HEK293 (cell line): ENCODE measurements around the gene TYMS.

Experiments
- CTCF ChIA-PET: fragments of 350-600 bp; formaldehyde crosslinking; extraction: SDS; loops from one replicate; lab custom pipeline; 2021; ENCODE audit warnings: antibody characterized with exemption; lab: Yijun Ruan, JAX
- POLR2A ChIA-PET: fragments of 300-600 bp; formaldehyde crosslinking; extraction: SDS; loops from one replicate; lab custom pipeline; 2020; ENCODE audit warnings: antibody characterized with exemption, inconsistent platforms; lab: Yijun Ruan, JAX
- H3K27ac ChIP-seq: fragments of 200-500 bp; sonication (Bioruptor generic); 2 replicates; pipeline ENCODE4 v1.5.1; 2014; ENCODE audit warnings: low read depth, low read length, control low read depth, inconsistent platforms; ENCODE audit errors: extremely low read depth
- H3K36me3 ChIP-seq, 2 experiments: fragments of 200-500 bp in 1 of 2; sonication (Bioruptor generic) in 1 of 2; 1 replicate in 1 of 2; 2 replicates in 1 of 2; pipeline ENCODE4 v1.5.1; 2014 to 2017; ENCODE audit warnings: inconsistent platforms in 2 of 2, low read length in 2 of 2; ENCODE audit not compliant: control insufficient read depth in 2 of 2, insufficient read depth in 1 of 2
- H3K4me1 ChIP-seq: fragments of 200-500 bp; sonication (Bioruptor generic); 2 replicates; pipeline ENCODE4 v1.5.1; 2014; ENCODE audit warnings: mild to moderate bottlenecking, low read length, inconsistent platforms; ENCODE audit not compliant: control insufficient read depth, insufficient read depth
- H3K4me3 ChIP-seq: 2 replicates; pipeline ENCODE4 v1.5.1; 2011; ENCODE audit warnings: low read depth, mild to moderate bottlenecking, control low read depth, low read length, moderate library complexity
- H3K9me3 ChIP-seq: fragments of 200-500 bp; sonication (Bioruptor generic); 2 replicates; pipeline ENCODE4 v1.5.1; 2014; ENCODE audit warnings: low read depth, low read length, inconsistent platforms; ENCODE audit not compliant: control insufficient read depth, insufficient read depth
- BCL11A ChIP-seq: fragments of 450-650 bp; formaldehyde crosslinking; IDR thresholded peaks from 2 replicates; pipeline ENCODE4 v1.5.1; 2016; ENCODE audit warnings: low read depth, missing biosample characterization, missing genetic modification characterization
- FEZF1 ChIP-seq: fragments of 450-650 bp; formaldehyde crosslinking; IDR thresholded peaks from 2 replicates; pipeline ENCODE4 v1.5.1; 2016; ENCODE audit warnings: missing biosample characterization, missing genetic modification characterization
- KLF7 ChIP-seq: fragments of 450-650 bp; formaldehyde crosslinking; IDR thresholded peaks from 2 replicates; pipeline ENCODE4 v1.5.1; 2016; ENCODE audit warnings: missing biosample characterization, missing genetic modification characterization, borderline replicate concordance
- PRDM1 ChIP-seq: fragments of 450-650 bp; formaldehyde crosslinking; IDR thresholded peaks from 2 replicates; pipeline ENCODE4; 2016; ENCODE audit warnings: missing biosample characterization, missing genetic modification characterization
- SP3 ChIP-seq: fragments of 450-650 bp; formaldehyde crosslinking; IDR thresholded peaks from 2 replicates; pipeline ENCODE4 v1.5.1; 2016; ENCODE audit warnings: missing biosample characterization, missing genetic modification characterization
- ZFP41 ChIP-seq: fragments of 450-650 bp; formaldehyde crosslinking; IDR thresholded peaks from 2 replicates; pipeline ENCODE4 v1.5.1; 2016; ENCODE audit warnings: missing biosample characterization, missing genetic modification characterization, borderline replicate concordance
- ZNF10 ChIP-seq: fragments of 450-650 bp; formaldehyde crosslinking; IDR thresholded peaks from 2 replicates; pipeline ENCODE4 v1.5.1; 2017; ENCODE audit warnings: missing biosample characterization, missing genetic modification characterization
- ZNF16 ChIP-seq: fragments of 450-650 bp; formaldehyde crosslinking; IDR thresholded peaks from 2 replicates; pipeline ENCODE4 v1.5.1; 2016; ENCODE audit warnings: low read depth, missing biosample characterization, missing genetic modification characterization
- ZNF2 ChIP-seq: fragments of 450-650 bp; formaldehyde crosslinking; IDR thresholded peaks from 2 replicates; pipeline ENCODE4 v1.5.1; 2016; ENCODE audit warnings: missing biosample characterization, missing genetic modification characterization
- ZNF221 ChIP-seq: fragments of 450-650 bp; formaldehyde crosslinking; IDR thresholded peaks from 2 replicates; pipeline ENCODE4 v1.5.1; 2017; ENCODE audit warnings: missing biosample characterization, missing genetic modification characterization, borderline replicate concordance
- ZNF223 ChIP-seq: fragments of 450-650 bp; formaldehyde crosslinking; IDR thresholded peaks from 2 replicates; pipeline ENCODE4 v1.5.1; 2016; ENCODE audit warnings: missing biosample characterization, missing genetic modification characterization
- ZNF335 ChIP-seq: fragments of 450-650 bp; formaldehyde crosslinking; conservative IDR thresholded peaks from 2 replicates; pipeline ENCODE4 v1.5.1; 2016; ENCODE audit warnings: missing biosample characterization, missing genetic modification characterization
- ZNF354C ChIP-seq: fragments of 450-650 bp; formaldehyde crosslinking; IDR thresholded peaks from 2 replicates; pipeline ENCODE4 v1.5.1; 2016; ENCODE audit warnings: missing biosample characterization, missing genetic modification characterization, low read depth, borderline replicate concordance
- ZNF416 ChIP-seq: fragments of 450-650 bp; formaldehyde crosslinking; IDR thresholded peaks from 2 replicates; pipeline ENCODE4 v1.5.1; 2016; ENCODE audit warnings: missing biosample characterization, missing genetic modification characterization
- ZNF423 ChIP-seq: fragments of 450-650 bp; formaldehyde crosslinking; IDR thresholded peaks from 2 replicates; pipeline ENCODE4 v1.5.1; 2016; ENCODE audit warnings: missing biosample characterization, missing genetic modification characterization
- ZNF473 ChIP-seq: fragments of 450-650 bp; formaldehyde crosslinking; IDR thresholded peaks from 2 replicates; pipeline ENCODE4 v1.5.1; 2017; ENCODE audit warnings: missing biosample characterization, missing genetic modification characterization
- ZNF529 ChIP-seq: fragments of 450-650 bp; formaldehyde crosslinking; IDR thresholded peaks from 2 replicates; pipeline ENCODE4 v1.5.1; 2017; ENCODE audit warnings: missing genetic modification characterization, missing biosample characterization; ENCODE audit not compliant: insufficient replicate concordance
- ZNF639 ChIP-seq: fragments of 450-650 bp; formaldehyde crosslinking; IDR thresholded peaks from 2 replicates; pipeline ENCODE4 v1.5.1; 2016; ENCODE audit warnings: missing biosample characterization, missing genetic modification characterization
- ZNF768 ChIP-seq: fragments of 450-650 bp; formaldehyde crosslinking; IDR thresholded peaks from 2 replicates; pipeline ENCODE4 v1.5.1; 2018; ENCODE audit warnings: missing biosample characterization, mild to moderate bottlenecking, missing genetic modification characterization
- ZNF785 ChIP-seq: fragments of 450-650 bp; formaldehyde crosslinking; IDR thresholded peaks from 2 replicates; pipeline ENCODE4 v1.5.1; 2016; ENCODE audit warnings: missing biosample characterization, missing genetic modification characterization
- TF ChIP-seq, protein P1 (sequence below): fragments of 450-650 bp; formaldehyde crosslinking; IDR thresholded peaks from 2 replicates; pipeline ENCODE4 v1.5.1; 2016; ENCODE audit warnings: missing biosample characterization, missing genetic modification characterization
- TF ChIP-seq, protein P2 (sequence below): fragments of 450-650 bp; formaldehyde crosslinking; IDR thresholded peaks from 2 replicates; pipeline ENCODE4 v1.5.1; 2017; ENCODE audit warnings: missing biosample characterization, missing genetic modification characterization
- TF ChIP-seq, protein P3 (sequence below): fragments of 450-650 bp; formaldehyde crosslinking; IDR thresholded peaks from 2 replicates; pipeline ENCODE4 v1.5.1; 2016; ENCODE audit warnings: missing biosample characterization, missing genetic modification characterization, low read depth
- TF ChIP-seq, protein P4 (sequence below): fragments of 450-650 bp; formaldehyde crosslinking; IDR thresholded peaks from 2 replicates; pipeline ENCODE4 v1.5.1; 2016; ENCODE audit warnings: missing biosample characterization, missing genetic modification characterization, low read depth
- TF ChIP-seq, protein P5 (sequence below): fragments of 450-650 bp; formaldehyde crosslinking; IDR thresholded peaks from 2 replicates; pipeline ENCODE4 v1.5.1; 2016; ENCODE audit warnings: missing biosample characterization, missing genetic modification characterization

TYMS gene

GRCh38 chr18:703213-703967 lies 45.9 kb downstream of the TYMS start (continued):
- TF ChIP-seq ZNF335 (tag by site-specific recombination) (0 out of 2 replicates have a peak, but pooled peaks have one; percentile 21), ZNF354C (tag by site-specific recombination) (no peak), ZNF2 (tag by site-specific recombination) (no peak), KLF7 (tag by site-specific recombination) (no peak), ZNF221 (no peak), PRDM1 (tag by site-specific recombination) (peak; percentile 56; the same call in 1 of the 2 replicates), ZNF473 (tag by site-specific recombination) (no peak), SP3 (tag by site-specific recombination) (peak; percentile 37; the same call in 1 of the 2 replicates), ZNF223 (tag by site-specific recombination) (no peak), ZNF785 (tag by site-specific recombination) (no peak), ZNF529 (tag by site-specific recombination) (no peak), FEZF1 (peak; percentile 72), ZFP41 (tag by site-specific recombination) (no peak), BCL11A (tag by site-specific recombination) (no peak), ZNF10 (tag by site-specific recombination) (no peak)
- TF ChIP-seq, protein P1, sequence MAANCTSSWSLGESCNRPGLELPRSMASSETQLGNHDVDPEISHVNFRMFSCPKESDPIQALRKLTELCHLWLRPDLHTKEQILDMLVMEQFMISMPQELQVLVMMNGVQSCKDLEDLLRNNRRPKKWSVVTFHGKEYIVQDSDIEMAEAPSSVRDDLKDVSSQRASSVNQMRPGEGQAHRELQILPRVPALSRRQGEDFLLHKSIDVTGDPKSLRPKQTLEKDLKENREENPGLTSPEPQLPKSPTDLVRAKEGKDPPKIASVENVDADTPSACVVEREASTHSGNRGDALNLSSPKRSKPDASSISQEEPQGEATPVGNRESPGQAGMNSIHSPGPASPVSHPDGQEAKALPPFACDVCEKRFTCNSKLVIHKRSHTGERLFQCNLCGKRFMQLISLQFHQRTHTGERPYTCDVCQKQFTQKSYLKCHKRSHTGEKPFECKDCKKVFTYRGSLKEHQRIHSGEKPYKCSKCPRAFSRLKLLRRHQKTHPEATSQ, result no peak
- TF ChIP-seq, protein P2, sequence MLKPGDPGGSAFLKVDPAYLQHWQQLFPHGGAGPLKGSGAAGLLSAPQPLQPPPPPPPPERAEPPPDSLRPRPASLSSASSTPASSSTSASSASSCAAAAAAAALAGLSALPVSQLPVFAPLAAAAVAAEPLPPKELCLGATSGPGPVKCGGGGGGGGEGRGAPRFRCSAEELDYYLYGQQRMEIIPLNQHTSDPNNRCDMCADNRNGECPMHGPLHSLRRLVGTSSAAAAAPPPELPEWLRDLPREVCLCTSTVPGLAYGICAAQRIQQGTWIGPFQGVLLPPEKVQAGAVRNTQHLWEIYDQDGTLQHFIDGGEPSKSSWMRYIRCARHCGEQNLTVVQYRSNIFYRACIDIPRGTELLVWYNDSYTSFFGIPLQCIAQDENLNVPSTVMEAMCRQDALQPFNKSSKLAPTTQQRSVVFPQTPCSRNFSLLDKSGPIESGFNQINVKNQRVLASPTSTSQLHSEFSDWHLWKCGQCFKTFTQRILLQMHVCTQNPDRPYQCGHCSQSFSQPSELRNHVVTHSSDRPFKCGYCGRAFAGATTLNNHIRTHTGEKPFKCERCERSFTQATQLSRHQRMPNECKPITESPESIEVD (tag by site-specific recombination), result peak; percentile 50

GRCh38 chr18:706405-706804 lies 49.0 kb downstream of the TYMS start:
- CTCF ChIA-PET, result interaction anchor here (0.6 kb wide), 2 partner anchors 76 to 84 kb away, joined by 3 read pairs; no protein-coding TSS in a partner anchor
- Histone ChIP-seq H3K9me3 (no peaks in the 10 kb centered on the region), H3K4me1 (peaks cover 19% of the 10 kb centered on the region), H3K4me3 (no peak overlapping the region), H3K27ac (no peak overlapping the region), H3K36me3 (peaks cover 4 to 12% of the 10 kb centered on the region in 2 experiments)
- TF ChIP-seq PRDM1 (tag by site-specific recombination), result no peak
- TF ChIP-seq, protein P3, sequence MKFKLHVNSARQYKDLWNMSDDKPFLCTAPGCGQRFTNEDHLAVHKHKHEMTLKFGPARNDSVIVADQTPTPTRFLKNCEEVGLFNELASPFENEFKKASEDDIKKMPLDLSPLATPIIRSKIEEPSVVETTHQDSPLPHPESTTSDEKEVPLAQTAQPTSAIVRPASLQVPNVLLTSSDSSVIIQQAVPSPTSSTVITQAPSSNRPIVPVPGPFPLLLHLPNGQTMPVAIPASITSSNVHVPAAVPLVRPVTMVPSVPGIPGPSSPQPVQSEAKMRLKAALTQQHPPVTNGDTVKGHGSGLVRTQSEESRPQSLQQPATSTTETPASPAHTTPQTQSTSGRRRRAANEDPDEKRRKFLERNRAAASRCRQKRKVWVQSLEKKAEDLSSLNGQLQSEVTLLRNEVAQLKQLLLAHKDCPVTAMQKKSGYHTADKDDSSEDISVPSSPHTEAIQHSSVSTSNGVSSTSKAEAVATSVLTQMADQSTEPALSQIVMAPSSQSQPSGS, result no peak
- TF ChIP-seq, protein P4, sequence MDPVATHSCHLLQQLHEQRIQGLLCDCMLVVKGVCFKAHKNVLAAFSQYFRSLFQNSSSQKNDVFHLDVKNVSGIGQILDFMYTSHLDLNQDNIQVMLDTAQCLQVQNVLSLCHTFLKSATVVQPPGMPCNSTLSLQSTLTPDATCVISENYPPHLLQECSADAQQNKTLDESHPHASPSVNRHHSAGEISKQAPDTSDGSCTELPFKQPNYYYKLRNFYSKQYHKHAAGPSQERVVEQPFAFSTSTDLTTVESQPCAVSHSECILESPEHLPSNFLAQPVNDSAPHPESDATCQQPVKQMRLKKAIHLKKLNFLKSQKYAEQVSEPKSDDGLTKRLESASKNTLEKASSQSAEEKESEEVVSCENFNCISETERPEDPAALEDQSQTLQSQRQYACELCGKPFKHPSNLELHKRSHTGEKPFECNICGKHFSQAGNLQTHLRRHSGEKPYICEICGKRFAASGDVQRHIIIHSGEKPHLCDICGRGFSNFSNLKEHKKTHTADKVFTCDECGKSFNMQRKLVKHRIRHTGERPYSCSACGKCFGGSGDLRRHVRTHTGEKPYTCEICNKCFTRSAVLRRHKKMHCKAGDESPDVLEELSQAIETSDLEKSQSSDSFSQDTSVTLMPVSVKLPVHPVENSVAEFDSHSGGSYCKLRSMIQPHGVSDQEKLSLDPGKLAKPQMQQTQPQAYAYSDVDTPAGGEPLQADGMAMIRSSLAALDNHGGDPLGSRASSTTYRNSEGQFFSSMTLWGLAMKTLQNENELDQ (tag by site-specific recombination), result no peak
- TF ChIP-seq ZNF768 (tag by site-specific recombination), result no peak
- TF ChIP-seq ZNF16 (tag by site-specific recombination), result no peak
- TF ChIP-seq, protein P5, sequence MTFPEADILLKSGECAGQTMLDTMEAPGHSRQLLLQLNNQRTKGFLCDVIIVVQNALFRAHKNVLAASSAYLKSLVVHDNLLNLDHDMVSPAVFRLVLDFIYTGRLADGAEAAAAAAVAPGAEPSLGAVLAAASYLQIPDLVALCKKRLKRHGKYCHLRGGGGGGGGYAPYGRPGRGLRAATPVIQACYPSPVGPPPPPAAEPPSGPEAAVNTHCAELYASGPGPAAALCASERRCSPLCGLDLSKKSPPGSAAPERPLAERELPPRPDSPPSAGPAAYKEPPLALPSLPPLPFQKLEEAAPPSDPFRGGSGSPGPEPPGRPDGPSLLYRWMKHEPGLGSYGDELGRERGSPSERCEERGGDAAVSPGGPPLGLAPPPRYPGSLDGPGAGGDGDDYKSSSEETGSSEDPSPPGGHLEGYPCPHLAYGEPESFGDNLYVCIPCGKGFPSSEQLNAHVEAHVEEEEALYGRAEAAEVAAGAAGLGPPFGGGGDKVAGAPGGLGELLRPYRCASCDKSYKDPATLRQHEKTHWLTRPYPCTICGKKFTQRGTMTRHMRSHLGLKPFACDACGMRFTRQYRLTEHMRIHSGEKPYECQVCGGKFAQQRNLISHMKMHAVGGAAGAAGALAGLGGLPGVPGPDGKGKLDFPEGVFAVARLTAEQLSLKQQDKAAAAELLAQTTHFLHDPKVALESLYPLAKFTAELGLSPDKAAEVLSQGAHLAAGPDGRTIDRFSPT (tag by site-specific recombination), result no peak
- TF ChIP-seq ZNF639 (tag by site-specific recombination), result no peak
- no peak for TF ChIP-seq ZNF416 (tag by site-specific recombination)
- TF ChIP-seq ZNF423, result no peak
- POLR2A ChIA-PET, result interaction anchor here (1.5 kb wide), 1 partner anchor 48 kb away, joined by 6 read pairs; no protein-coding TSS in a partner anchor
